HFFc6 (cell line): ENCODE data around the gene EPHA3. TPM values are rescaled to one million over a fixed set of nuclear protein-coding genes. Genes with fewer than 3 reads are reported as not detected.
"Not testable (repeated sequence)": the region's sequence is repeated elsewhere in the genome, so short reads cannot be mapped to it uniquely, and the experiment has no call there.

Experiments used
- DNase-seq: peaks from one replicate; pipeline ENCODE4 v3.0.0-alpha.2; 2018
- H3K27ac Mint-ChIP-seq: 2 replicates; pipeline ENCODE4 v1.8.0; 2020; ENCODE audit warnings: mild to moderate bottlenecking, mixed read lengths
- H3K27me3 Mint-ChIP-seq: 2 replicates; pipeline ENCODE4 v1.8.0; 2021; ENCODE audit warnings: mild to moderate bottlenecking, moderate library complexity, mixed read lengths; ENCODE audit not compliant: insufficient read depth
- H3K36me3 Mint-ChIP-seq: 2 replicates; pipeline ENCODE4 v1.8.0; 2021; ENCODE audit warnings: low read depth, mixed read lengths
- H3K4me1 Mint-ChIP-seq: 2 replicates; pipeline ENCODE4 v1.8.0; 2020; ENCODE audit warnings: low read depth, mixed read lengths
- H3K4me3 Mint-ChIP-seq: 2 replicates; pipeline ENCODE4 v1.8.0; 2020; ENCODE audit warnings: mild to moderate bottlenecking, moderate library complexity, mixed read lengths
- H3K9me3 Mint-ChIP-seq: 2 replicates; pipeline ENCODE4 v1.8.0; 2020; ENCODE audit warnings: mild to moderate bottlenecking, mixed read lengths
- total RNA-seq, 6 experiments: library from RNA; stranded (reverse); fragmentation: NEBNext Ultra II Directional; extraction: Animal tissue kit (Norgen Biotek cat#: 25700); gene quantifications; 2 replicates in 1 of 6; 3 replicates in 5 of 6; pipeline ENCODE4 v1.2.3, GENCODE V29; 2021
- TF ChIP-seq, protein P1 (sequence below): fragments of 200-600 bp; sonication (generic); IDR thresholded peaks from 2 replicates; pipeline ENCODE4 v1.5.0; 2021; ENCODE audit warnings: antibody characterized with exemption, mild to moderate bottlenecking

The EPHA3 gene
- total RNA-seq, 6 experiments from 2014 or later = 0.09 to 0.13 (median 0.11) TPM; not detected in 3

DNA sequence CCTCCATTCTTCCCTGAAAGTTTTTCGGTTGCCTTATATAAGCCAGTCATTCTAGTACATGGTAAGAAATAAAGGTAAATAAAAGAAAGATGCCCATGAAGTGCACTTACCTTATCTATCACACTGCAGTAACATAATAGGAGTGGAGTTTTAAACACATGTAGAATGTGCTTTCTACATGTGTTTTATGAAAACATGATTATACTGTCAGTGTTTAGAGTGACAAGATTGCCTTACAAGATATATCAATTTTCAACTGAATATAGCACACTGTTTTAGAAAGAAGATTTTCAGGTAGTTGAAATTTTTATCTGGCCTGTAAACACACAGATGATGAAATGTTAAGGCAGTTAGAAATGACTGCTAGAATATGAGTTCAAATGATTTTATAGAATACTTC lies 219.6 kb downstream of the EPHA3 start:
- Mint-ChIP-seq H3K9me3 (peaks cover 9% of the 10 kb centered on the region; the same call in 1 of the 2 replicates), H3K27ac (no peak overlapping the region), H3K27me3 (no peaks in the 10 kb centered on the region; the same call in 1 of the 2 replicates)

DNA sequence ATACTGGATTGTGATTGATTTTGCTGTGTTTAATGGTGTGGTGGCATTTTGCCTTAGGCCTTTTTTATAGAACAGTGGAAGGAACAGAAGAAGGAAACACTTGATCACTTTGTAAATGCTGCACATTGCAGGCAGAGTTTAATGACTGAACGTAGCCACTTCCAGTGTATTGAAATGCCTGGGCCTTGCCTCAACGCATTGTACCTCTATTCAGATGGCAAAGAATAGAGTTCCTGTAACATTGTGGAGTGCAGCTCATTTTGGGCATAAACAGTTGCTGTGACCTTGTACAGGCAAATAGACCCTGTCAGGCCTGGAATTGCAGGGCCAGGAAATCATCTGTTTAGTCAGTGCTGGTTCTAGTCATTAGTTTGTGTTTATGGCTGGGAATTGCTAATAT lies 225.0 kb downstream of the EPHA3 start:
- TF ChIP-seq, protein P1, sequence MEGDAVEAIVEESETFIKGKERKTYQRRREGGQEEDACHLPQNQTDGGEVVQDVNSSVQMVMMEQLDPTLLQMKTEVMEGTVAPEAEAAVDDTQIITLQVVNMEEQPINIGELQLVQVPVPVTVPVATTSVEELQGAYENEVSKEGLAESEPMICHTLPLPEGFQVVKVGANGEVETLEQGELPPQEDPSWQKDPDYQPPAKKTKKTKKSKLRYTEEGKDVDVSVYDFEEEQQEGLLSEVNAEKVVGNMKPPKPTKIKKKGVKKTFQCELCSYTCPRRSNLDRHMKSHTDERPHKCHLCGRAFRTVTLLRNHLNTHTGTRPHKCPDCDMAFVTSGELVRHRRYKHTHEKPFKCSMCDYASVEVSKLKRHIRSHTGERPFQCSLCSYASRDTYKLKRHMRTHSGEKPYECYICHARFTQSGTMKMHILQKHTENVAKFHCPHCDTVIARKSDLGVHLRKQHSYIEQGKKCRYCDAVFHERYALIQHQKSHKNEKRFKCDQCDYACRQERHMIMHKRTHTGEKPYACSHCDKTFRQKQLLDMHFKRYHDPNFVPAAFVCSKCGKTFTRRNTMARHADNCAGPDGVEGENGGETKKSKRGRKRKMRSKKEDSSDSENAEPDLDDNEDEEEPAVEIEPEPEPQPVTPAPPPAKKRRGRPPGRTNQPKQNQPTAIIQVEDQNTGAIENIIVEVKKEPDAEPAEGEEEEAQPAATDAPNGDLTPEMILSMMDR = no peak
- DNase-seq = no peak
- H3K27ac Mint-ChIP-seq = no peak overlapping the region
- H3K36me3 Mint-ChIP-seq = no peaks in the 10 kb centered on the region
- no peak overlapping the region for H3K4me3 Mint-ChIP-seq
- no peaks in the 10 kb centered on the region; the same call in 1 of the 2 replicates for H3K27me3 Mint-ChIP-seq
- no peaks in the 10 kb centered on the region for H3K4me1 Mint-ChIP-seq
- H3K9me3 Mint-ChIP-seq = peaks cover 13% of the 10 kb centered on the region; the same call in 1 of the 2 replicates

More for the DNA sequence above, 219.6 kb downstream of the EPHA3 start:
- H3K36me3 Mint-ChIP-seq = no peaks in the 10 kb centered on the region
- H3K4me3 Mint-ChIP-seq = no peak overlapping the region
- TF ChIP-seq, protein P1 = no peak
- no peak for DNase-seq
- no peaks in the 10 kb centered on the region for H3K4me1 Mint-ChIP-seq

DNA sequence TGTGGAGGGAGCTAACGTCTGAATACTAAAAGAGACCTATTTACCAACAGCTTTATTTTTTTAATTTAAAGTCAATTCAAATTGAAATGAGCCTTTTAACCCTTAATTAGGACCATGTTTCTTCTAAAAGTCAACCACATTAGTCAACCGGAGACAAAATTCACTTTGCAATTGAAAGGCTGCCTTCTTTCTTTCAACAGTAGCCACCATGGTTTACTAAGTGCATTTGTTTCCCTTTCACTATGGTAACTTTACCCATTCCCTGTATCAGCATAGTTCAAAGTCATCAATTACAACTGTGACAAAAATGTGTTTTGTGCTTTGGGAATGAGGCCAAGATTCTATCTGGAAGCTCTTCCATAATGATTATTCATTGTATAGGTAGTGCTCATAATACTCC lies 225.4 kb downstream of the EPHA3 start:
- no peak overlapping the region for H3K4me3 Mint-ChIP-seq
- H3K36me3 Mint-ChIP-seq = no peaks in the 10 kb centered on the region
- H3K27ac Mint-ChIP-seq = no peak overlapping the region
- no peak for DNase-seq
- peaks cover 13% of the 10 kb centered on the region; the same call in 1 of the 2 replicates for H3K9me3 Mint-ChIP-seq
- no peaks in the 10 kb centered on the region for H3K4me1 Mint-ChIP-seq
- H3K27me3 Mint-ChIP-seq = no peaks in the 10 kb centered on the region; the same call in 1 of the 2 replicates
- TF ChIP-seq, protein P1 = no peak

DNA sequence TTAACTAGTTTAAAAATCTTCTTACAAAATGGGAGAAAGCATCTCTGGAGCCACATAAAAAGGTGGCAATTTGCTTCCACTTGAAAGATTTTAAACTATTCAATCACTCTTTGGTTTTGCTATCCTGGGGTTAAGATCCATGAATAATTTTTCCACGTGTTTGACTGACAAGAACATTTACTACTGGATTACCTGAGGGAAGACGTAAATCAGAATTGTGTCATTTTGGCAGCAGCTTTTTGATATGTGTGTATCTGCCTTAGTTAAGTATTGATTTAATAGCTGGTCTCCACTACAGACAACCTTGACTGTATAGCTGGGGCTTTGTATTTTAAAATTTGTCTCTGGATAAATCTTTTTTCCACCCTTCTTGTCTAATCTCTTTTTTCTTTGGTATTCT lies 228.3 kb downstream of the EPHA3 start:
- no peak overlapping the region for H3K27ac Mint-ChIP-seq
- no peaks in the 10 kb centered on the region for H3K36me3 Mint-ChIP-seq
- H3K4me1 Mint-ChIP-seq = no peaks in the 10 kb centered on the region
- H3K9me3 Mint-ChIP-seq = peaks cover 11% of the 10 kb centered on the region; the same call in 1 of the 2 replicates
- H3K27me3 Mint-ChIP-seq = no peaks in the 10 kb centered on the region
- TF ChIP-seq, protein P1 = no peak
- DNase-seq = no peak
- H3K4me3 Mint-ChIP-seq = no peak overlapping the region

DNA sequence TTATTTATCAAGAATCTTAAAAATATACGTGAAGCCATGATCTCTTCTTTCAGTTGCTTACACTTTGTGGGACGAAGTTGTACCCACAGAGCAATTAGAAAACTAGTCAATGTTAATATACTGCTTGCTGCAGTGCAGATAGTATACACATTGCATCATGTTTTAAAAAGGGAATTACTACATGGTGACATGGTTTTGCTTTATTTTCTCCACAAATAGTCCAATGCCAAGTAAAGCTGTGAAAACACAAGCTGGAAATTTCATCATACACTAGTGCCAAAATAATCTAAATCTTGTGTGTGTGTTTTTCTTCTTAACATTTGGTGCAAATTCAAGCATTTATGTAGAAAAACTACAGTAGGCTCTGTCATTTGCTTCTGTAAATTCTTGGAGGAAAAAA lies 233.0 kb downstream of the EPHA3 start:
- peaks cover 8% of the 10 kb centered on the region; the same call in 1 of the 2 replicates for H3K9me3 Mint-ChIP-seq
- no peak overlapping the region for H3K4me3 Mint-ChIP-seq
- no peak for DNase-seq
- H3K4me1 Mint-ChIP-seq = no peaks in the 10 kb centered on the region
- TF ChIP-seq, protein P1 = no peak
- H3K27ac Mint-ChIP-seq = no peak overlapping the region
- H3K27me3 Mint-ChIP-seq = no peaks in the 10 kb centered on the region
- H3K36me3 Mint-ChIP-seq = no peaks in the 10 kb centered on the region

DNA sequence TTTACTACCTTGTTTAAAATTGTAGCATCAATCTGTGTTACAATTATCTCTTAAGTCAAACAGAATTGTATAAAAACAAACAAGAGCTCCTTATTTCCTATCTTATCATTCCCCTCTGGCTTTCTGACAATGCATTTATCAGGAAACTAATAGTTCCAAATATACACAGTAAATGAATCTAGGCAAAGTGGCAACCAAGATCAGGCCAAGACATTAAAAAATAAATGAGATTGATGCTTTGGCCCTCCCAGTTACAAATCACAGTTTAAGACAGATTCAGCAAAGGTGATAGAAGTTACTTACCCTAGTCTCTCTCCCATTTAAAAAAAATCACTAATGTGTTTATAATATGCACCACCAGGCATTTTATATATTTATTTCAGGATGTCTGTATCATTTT lies 236.7 kb downstream of the EPHA3 start:
- Mint-ChIP-seq H3K27ac (no peak overlapping the region), H3K4me3 (no peak overlapping the region), H3K36me3 (no peaks in the 10 kb centered on the region), H3K9me3 (peaks cover 4% of the 10 kb centered on the region; the same call in 1 of the 2 replicates), H3K4me1 (no peaks in the 10 kb centered on the region), H3K27me3 (no peaks in the 10 kb centered on the region)
- TF ChIP-seq, protein P1 = no peak
- no peak for DNase-seq

DNA sequence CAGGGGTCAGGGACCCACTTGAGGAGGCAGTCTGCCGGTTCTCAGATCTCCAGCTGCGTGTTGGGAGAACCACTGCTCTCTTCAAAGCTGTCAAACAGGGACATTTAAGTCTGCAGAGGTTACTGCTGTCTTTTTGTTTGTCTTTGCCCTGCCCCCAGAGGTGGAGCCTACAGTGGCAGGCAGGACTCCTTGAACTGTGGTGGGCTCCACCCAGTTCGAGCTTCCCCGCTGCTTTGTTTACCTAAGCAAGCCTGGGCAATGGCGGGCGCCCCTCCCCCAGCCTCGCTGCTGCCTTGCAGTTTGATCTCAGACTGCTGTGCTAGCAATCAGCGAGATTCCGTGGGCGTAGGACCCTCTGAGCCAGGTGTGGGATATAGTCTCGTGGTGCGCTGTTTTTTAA lies 243.5 kb downstream of the EPHA3 start:
- H3K27ac Mint-ChIP-seq, H3K27me3 Mint-ChIP-seq, DNase-seq, H3K4me1 Mint-ChIP-seq, H3K36me3 Mint-ChIP-seq, H3K4me3 Mint-ChIP-seq, H3K9me3 Mint-ChIP-seq: not testable (repeated sequence)
